ENCODE data around the gene OSBPL10. TPM values are rescaled to one million over a fixed set of nuclear protein-coding genes. Genes with fewer than 3 reads are reported as not detected.

OSBPL10 gene
- total and polyA plus RNA-seq, 4 donors: 3.9 to 33.0 (median 13.1) TPM

DNA sequence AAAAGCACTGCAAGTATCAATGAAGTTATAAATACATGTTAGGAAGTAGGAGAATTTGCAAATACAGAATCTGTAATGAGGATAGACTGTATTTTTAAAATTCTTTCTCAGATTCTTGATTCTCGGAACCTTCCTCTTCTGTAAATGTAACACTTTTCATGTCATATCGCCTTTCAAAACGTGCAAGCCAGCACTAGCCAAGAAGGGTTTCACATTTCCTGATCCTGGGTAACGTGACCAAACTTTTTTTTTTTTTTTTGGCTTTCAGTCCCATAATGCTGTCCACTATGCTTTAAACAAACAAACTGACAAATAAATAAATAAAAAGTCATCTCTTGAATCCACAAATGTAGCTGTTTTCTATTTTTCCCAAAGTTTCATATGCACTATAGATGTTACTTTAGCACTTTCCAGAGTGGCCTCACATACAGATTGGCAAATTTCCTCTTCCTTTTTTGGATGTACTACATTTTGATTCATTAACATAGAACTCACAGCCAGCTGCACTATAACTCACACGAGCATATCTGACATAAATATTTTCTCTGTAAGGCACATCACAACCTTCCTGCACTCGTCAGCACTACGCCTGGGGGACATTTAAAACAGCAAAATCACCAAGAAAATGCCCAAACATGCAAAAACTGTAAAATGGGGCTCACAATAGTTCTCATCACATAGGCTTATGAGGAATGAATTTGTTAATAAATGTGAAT, 208.1 kb downstream of the OSBPL10 start:
- peaks cover 0 to 5% (median 0%) of the 10 kb centered on the region in 5 donors for H3K4me1 ChIP-seq (ENCODE audit: control insufficient read depth in 5 of 5, insufficient read depth in 5 of 5, low read length in 5 of 5)
- H3K9me3 ChIP-seq (ENCODE audit: control insufficient read depth in 4 of 4, insufficient read depth in 3 of 4, low read length in 3 of 4): no peaks in the 10 kb centered on the region
- DNase-seq (peak in 1 of 3 donors; percentile 45), ATAC-seq (ENCODE audit: insufficient read depth, low FRiP score) (no peak)
- no peaks in the 10 kb centered on the region for H3K27me3 ChIP-seq (ENCODE audit: control insufficient read depth in 3 of 3, insufficient read depth in 3 of 3, low read length in 2 of 3)
- WGBS, 2 donors: 55 to 69% methylated on average over 7 of the region's 7 CpGs
- no peak overlapping the region for H3K9ac ChIP-seq (ENCODE audit: insufficient read depth in 1 of 2, low read length in 2 of 2)
- H3K36me3 ChIP-seq (ENCODE audit: control insufficient read depth in 4 of 4, insufficient read depth in 4 of 4, low read length in 4 of 4): no peaks in the 10 kb centered on the region
- no peak overlapping the region for H3K4me3 ChIP-seq
- TF ChIP-seq, protein P1, sequence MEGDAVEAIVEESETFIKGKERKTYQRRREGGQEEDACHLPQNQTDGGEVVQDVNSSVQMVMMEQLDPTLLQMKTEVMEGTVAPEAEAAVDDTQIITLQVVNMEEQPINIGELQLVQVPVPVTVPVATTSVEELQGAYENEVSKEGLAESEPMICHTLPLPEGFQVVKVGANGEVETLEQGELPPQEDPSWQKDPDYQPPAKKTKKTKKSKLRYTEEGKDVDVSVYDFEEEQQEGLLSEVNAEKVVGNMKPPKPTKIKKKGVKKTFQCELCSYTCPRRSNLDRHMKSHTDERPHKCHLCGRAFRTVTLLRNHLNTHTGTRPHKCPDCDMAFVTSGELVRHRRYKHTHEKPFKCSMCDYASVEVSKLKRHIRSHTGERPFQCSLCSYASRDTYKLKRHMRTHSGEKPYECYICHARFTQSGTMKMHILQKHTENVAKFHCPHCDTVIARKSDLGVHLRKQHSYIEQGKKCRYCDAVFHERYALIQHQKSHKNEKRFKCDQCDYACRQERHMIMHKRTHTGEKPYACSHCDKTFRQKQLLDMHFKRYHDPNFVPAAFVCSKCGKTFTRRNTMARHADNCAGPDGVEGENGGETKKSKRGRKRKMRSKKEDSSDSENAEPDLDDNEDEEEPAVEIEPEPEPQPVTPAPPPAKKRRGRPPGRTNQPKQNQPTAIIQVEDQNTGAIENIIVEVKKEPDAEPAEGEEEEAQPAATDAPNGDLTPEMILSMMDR (IDR thresholded peaks at IDR 0.05; ENCODE audit: control extremely low read depth, extremely low read depth): no peak
- H3K27ac ChIP-seq (ENCODE audit: low read depth in 1 of 2, low read length in 1 of 2): no peak overlapping the region

DNA sequence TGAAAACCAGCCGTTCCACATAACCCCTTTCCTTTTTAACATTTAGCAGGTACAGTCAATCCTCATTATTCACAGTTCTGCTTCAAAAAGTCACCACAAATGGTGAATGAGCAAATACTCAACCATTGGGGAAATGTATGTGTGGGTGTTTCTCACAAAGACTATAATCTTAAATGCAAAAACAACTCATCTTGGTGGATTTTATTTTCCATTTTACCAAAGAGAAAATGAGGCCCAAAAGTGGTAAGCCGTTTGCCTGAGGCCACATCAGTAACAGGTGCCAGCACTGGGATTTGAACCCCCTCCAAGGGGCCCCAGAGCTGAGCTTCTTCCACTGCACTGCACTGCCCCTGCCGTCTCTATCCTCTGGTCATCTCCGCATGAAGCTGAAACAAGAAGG, 208.8 kb downstream of the OSBPL10 start:
- H3K36me3 ChIP-seq (ENCODE audit: control insufficient read depth in 4 of 4, insufficient read depth in 4 of 4, low read length in 4 of 4): no peaks in the 10 kb centered on the region
- no peaks in the 10 kb centered on the region for H3K27me3 ChIP-seq (ENCODE audit: control insufficient read depth in 3 of 3, insufficient read depth in 3 of 3, low read length in 2 of 3)
- H3K9ac ChIP-seq (ENCODE audit: insufficient read depth in 1 of 2, low read length in 2 of 2): no peak overlapping the region
- no peak overlapping the region for H3K27ac ChIP-seq (ENCODE audit: low read depth in 1 of 2, low read length in 1 of 2)
- no peaks in the 10 kb centered on the region for H3K9me3 ChIP-seq (ENCODE audit: control insufficient read depth in 4 of 4, insufficient read depth in 3 of 4, low read length in 3 of 4)
- DNase-seq (no peak), ATAC-seq (ENCODE audit: insufficient read depth, low FRiP score) (no peak)
- WGBS, 2 donors: 88% methylated on average over 4 of the region's 4 CpGs
- no peak overlapping the region for H3K4me3 ChIP-seq
- TF ChIP-seq, protein P1 (IDR thresholded peaks at IDR 0.05; ENCODE audit: control extremely low read depth, extremely low read depth): no peak
- peaks cover 0 to 5% (median 0%) of the 10 kb centered on the region in 5 donors for H3K4me1 ChIP-seq (ENCODE audit: control insufficient read depth in 5 of 5, insufficient read depth in 5 of 5, low read length in 5 of 5)

DNA sequence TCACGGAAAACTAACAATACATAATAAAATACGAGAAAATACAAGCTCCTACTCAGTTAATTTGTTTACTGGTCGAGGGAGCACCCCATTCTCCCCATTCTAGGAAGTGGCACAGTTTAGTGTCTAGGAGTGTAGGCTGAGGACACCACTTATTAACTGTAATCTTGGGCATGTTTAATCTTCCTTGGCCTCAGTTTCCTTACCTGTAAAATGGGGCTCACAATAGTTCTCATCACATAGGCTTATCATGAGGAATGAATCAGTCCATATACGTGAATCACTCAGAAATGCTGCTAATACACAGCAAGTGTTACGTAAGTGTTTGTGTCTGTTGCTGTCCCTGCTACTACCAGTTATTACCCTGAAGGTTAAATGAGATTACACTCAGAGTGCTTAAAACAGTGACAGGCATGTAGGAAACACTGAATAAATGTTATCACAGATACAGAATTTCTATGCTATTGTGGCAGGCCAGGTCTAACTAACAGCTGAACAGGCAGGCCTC, 210.2 kb downstream of the OSBPL10 start:
- Histone ChIP-seq H3K4me1 (ENCODE audit: control insufficient read depth in 5 of 5, insufficient read depth in 5 of 5, low read length in 5 of 5) (peaks cover 0 to 5% (median 0%) of the 10 kb centered on the region in 5 donors), H3K9ac (ENCODE audit: insufficient read depth in 1 of 2, low read length in 2 of 2) (no peak overlapping the region), H3K27ac (ENCODE audit: low read depth in 1 of 2, low read length in 1 of 2) (no peak overlapping the region), H3K9me3 (ENCODE audit: control insufficient read depth in 4 of 4, insufficient read depth in 3 of 4, low read length in 3 of 4) (no peaks in the 10 kb centered on the region), H3K4me3 (no peak overlapping the region), H3K36me3 (ENCODE audit: control insufficient read depth in 4 of 4, insufficient read depth in 4 of 4, low read length in 4 of 4) (no peaks in the 10 kb centered on the region), H3K27me3 (ENCODE audit: control insufficient read depth in 3 of 3, insufficient read depth in 3 of 3, low read length in 2 of 3) (no peaks in the 10 kb centered on the region)
- WGBS, 2 donors: 76% methylated on average over 5 of the region's 5 CpGs
- DNase-seq: no peak
- TF ChIP-seq, protein P1 (IDR thresholded peaks at IDR 0.05; ENCODE audit: control extremely low read depth, extremely low read depth): no peak
- no peak for ATAC-seq (ENCODE audit: insufficient read depth, low FRiP score)
